Measurements from ENCODE around the gene CD53.
"Not testable (repeated sequence)": the region's sequence is repeated elsewhere in the genome, so short reads cannot be mapped to it uniquely, and the experiment has no call there.

The CD53 gene

GRCh38 chr1:110872745-110873720 lies at the start of gene CD53:
Gene CD53, plus strand, starts transcription at chr1:110873148. Its CDS starts 18,261 bp downstream, at chr1:110891409.
- DNase-seq (ENCODE audit: low read depth in 3 of 3), result no peak

DNA sequence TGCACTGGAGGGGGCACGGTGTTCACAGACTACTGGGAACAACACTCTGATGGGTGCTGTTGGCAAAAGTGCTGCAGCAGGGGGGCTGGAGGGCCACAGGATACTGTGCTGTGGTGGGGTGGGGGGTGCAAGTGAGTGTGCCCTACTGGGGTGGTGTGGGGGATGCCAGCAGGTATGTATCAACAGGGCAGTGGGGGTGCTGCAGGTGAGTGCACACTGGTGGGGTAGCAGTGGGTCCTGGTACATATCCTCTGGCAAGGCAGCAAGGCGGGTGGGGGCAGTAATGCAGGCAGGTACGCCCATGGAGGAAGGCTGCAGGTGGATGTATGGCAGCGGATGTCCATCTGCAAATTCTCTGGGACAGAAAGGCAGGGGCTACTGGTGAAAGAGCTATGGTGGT lies 48.8 kb upstream of the CD53 start:
- no peak for DNase-seq (ENCODE audit: low read depth in 3 of 3)

- DNase-seq (ENCODE audit: low read depth in 3 of 3), result peak in 2 of 3 donors; percentile 3 to 5
Observed at GRCh38 chr1:110829955-110830553, 42.9 kb upstream of the CD53 start.

DNA sequence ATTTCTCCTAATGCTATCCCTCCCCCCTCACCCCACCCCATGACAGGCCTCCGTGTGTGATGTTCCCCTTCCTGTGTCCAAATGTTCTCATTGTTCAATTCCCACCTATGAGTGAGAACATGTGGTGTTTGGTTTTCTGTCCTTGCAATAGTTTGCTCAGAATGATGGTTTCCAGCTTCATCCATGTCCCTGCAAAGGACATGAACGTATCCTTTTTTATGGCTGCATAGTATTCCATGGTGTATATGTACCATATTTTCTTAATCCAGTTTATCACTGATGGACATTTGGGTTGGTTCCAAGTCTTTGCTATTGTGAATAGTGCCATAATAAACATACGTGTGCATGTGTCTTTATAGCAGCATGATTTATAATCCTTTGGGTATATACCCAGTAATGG lies 39.2 kb upstream of the CD53 start:
- not testable (repeated sequence) for DNase-seq (ENCODE audit: low read depth in 3 of 3)

- DNase-seq (ENCODE audit: low read depth in 3 of 3), result no peak
Observed at GRCh38 chr1:110846861-110847260, 26.1 kb upstream of the CD53 start.

GRCh38 chr1:110850145-110850544 lies 22.8 kb upstream of the CD53 start:
- no peak for DNase-seq (ENCODE audit: low read depth in 3 of 3)

DNA sequence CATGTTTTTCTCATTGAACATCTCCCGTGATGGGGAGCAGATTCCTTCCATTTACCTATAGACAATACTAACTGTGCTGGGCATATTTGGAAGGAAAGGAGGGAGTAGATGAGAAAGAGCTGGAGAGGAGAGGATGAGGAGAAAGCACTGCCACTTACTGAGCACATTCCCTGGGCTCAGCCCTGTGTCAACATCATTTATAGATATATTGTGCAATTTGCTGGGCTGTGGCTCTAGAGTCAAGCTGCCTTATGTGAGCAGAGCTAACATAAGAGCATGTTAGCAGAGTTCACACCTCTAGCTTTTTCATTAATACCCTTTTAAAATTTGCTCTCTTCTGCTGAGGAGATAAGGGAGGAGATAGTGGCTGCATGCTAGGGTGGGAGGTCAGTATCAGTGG lies 22.3 kb upstream of the CD53 start:
- DNase-seq (ENCODE audit: low read depth in 3 of 3), result no peak

DNA sequence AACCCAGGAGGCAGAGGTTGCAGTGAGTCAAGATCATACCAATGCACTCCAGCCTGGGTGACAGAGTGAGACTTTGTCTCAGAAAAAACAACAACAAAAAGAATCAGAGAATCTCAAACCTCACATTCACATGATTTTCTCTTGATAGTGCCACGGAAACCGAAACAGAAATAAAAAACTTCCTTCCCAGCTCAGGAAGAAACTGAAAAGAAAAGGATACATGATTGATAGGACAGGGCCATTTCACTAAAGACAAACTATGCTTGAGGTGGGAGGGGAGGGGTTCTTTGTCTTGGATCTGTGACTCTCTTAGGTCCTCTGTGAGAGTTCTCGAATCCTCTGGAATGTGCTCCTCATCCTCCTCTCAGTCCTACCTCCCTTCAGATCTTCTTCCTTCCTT lies 19.8 kb upstream of the CD53 start:
- no peak for DNase-seq (ENCODE audit: low read depth in 3 of 3)

DNA sequence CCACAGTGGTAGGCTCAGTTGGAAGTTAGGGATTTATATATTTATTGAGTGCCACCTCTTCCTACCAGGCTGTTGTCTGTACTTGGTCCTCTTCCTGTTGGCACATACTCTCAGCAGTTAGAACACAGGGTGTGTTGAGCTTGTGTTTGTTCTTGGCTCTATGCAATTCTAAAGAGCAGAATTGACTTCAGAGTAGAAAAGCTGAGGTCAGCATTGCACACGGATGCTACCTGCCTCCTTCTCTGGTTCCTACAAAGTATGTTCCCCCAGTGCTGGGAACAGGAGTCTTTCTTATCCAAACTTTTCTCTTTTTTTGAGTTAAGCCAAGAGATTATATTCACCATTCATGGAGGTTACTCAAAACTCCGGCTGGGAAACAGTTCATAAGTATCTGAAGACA lies 16.5 kb upstream of the CD53 start:
- no peak for DNase-seq (ENCODE audit: low read depth in 3 of 3)

GRCh38 chr1:110857964-110858948 lies 14.7 kb upstream of the CD53 start:
- DNase-seq (ENCODE audit: low read depth in 3 of 3), result no peak

- DNase-seq (ENCODE audit: low read depth in 3 of 3), result no peak
Observed at GRCh38 chr1:110859062-110859461, 13.9 kb upstream of the CD53 start.

DNA sequence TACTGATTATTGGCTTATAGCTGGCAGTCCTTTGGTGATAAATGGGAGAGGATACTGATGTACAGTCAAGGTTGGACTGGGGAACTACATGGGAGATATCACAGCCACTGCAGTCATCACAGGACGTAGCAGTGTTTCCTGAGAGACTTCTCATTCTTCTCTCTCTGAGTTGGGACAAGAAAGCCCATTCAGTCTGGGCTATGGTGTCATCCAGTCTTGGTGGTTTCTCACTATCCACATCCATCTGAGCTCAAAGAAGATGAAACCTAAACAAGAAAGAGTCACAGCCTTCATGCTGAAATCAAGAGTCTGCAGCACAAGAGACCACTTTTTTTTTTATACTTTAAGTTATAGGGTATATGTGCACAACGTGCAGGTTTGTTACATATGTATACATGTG lies 12.8 kb upstream of the CD53 start:
- no peak for DNase-seq (ENCODE audit: low read depth in 3 of 3)

GRCh38 chr1:110860620-110861019 lies 12.3 kb upstream of the CD53 start:
- not testable (repeated sequence) for DNase-seq (ENCODE audit: low read depth in 3 of 3)

- not testable (repeated sequence) for DNase-seq (ENCODE audit: low read depth in 3 of 3)
Observed at GRCh38 chr1:110861942-110862341, 11.0 kb upstream of the CD53 start.

DNA sequence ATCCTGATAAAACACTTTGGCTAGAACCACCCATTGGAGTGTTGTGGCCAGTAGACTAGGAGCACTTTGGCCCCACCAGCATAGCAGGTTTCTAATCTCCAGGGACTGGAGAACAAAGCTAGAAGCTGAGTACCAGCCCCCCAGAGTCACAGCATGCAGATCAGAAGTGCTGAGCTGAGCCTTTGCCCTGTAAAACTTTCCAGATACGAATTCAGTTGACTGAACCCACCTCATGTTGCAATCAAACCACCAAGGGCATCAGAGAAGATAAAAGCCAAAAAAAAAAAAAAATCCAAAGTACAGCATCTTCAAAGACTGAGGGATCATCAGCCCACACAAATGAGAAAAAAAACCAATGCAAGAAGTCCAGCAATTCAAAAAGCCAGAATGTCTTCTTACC lies 8.7 kb upstream of the CD53 start:
- DNase-seq (ENCODE audit: low read depth in 3 of 3), result no peak

DNA sequence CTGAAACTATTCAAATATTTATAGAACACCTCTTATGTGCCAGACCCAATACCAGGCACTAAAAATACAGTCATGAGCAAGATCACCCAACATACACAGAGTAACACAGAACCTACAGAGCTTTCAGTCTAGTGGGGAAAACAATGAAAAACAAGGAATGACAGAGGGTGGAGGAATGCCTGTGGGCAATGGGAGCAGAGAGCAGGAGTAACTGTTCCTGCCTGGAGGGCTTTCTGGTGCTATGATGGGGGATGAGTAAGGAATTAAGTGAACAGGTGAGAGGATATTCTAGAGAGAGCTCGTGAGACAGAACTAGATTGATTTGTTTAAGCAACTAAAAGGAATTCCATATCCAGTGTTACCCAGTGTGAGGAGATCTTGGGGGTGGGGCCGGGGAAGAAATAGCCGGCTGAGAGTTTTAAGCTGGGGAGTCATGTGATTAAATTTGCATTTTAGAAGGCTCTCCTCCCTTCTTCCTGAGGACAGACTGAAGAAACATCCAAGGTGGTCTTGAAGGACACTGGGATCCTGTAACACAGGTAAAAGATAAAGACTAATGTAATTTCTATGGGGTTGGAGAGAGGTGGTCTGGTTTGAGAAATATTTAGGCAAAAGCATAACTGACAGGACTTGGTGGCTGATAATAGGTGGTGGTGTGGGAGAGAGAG lies 2.1 kb upstream of the CD53 start:
- no peak for DNase-seq (ENCODE audit: low read depth in 3 of 3)

GRCh38 chr1:110872366-110872744 lies 593 bp upstream of the CD53 start:
- DNase-seq (ENCODE audit: low read depth in 3 of 3), result no peak

GRCh38 chr1:110873856-110874255 lies 908 bp downstream of the CD53 start:
- no peak for DNase-seq (ENCODE audit: low read depth in 3 of 3)

- DNase-seq (ENCODE audit: low read depth in 3 of 3), result no peak
Observed at GRCh38 chr1:110874324-110875215, 1.6 kb downstream of the CD53 start.

DNA sequence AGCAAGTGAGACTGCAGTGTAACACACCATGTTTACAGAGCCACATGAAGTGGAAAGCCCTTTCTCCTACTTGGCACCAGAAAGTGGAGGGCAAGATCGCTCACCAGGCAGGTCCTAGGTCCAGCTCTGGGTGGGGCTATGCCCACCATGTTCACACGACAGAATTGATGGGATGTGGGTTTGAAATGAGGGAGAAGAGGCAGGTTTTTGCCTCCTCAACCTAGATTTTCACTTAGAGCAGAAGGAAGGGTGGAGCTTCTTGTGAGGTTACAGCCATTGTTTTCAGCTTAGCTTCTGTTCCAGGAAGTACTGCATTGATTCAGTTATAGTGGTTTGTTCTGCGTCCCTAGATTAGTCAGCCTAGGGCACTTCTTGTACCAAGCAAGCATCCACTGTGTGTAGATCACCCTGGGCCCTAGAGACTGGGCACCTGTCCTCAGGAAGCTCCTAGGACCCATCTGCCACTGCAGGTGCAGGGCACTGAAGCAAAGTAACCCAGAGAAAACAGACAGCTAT lies 2.3 kb downstream of the CD53 start:
- peak in 2 of 3 donors; percentile 22 to 24 for DNase-seq (ENCODE audit: low read depth in 3 of 3)
